ENCODE measurements around the gene INHBB.

- TF ChIP-seq CTCF (IDR thresholded peaks at IDR 0.05), result no peak
- TF ChIP-seq ZFX (IDR thresholded peaks at IDR 0.05; ENCODE audit: borderline replicate concordance), result no peak
These were observed 44.7 kb upstream of the INHBB start for GRCh38 chr2:120301284-120301683.
